GM18511 (cell line): Measurements from ENCODE around the gene MAP3K14.
A peak's percentile ranks its signal among the peaks of the same experiment; 100 is the strongest.

Source experiments
- ATAC-seq: cut with Tn5 transposase; IDR thresholded peaks from one replicate; pipeline ENCODE4 v1.9.1; 2021; ENCODE audit warnings: mild to moderate bottlenecking, moderate library complexity; ENCODE audit not compliant: unreplicated experiment

MAP3K14 gene

DNA sequence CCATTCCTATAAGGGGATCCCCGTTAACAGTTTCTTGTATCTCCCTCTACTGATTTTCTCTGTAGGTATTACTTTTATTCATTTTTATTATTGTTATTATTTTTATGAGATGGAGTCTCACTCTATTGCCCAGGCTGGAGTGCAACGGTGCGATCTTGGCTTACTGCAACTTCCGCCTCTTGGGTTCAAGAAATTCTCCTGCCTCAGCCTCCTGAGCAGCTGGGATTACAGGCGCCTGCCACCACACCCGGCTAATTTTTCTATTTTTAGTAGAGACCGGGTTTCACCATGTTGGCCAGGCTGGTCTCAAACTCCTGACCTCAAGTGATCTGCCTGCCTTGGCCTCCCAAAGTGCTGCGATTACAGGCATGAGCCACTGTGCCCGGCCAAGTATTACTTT lies 14.6 kb downstream of the MAP3K14 start:
- peak; percentile 2 for ATAC-seq

DNA sequence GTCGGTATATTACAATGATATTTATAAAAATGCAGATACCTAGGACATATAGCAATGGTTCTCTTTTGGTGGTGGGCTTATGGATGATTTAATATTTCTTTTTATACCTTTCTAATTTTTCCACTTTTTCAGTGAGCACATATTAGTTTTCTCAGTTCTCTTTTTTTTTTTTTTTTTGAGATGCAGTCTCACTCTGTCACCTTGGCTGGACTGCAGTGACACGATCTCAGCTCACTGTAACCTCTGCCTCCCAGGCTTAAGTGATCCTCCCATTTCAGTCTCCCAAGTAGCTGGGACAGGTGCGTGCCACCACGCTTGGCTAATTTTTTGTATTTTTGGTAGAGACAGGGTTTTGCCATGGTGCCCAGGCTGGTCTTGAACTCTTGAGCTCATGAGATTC lies 15.1 kb downstream of the MAP3K14 start:
- ATAC-seq = no peak

DNA sequence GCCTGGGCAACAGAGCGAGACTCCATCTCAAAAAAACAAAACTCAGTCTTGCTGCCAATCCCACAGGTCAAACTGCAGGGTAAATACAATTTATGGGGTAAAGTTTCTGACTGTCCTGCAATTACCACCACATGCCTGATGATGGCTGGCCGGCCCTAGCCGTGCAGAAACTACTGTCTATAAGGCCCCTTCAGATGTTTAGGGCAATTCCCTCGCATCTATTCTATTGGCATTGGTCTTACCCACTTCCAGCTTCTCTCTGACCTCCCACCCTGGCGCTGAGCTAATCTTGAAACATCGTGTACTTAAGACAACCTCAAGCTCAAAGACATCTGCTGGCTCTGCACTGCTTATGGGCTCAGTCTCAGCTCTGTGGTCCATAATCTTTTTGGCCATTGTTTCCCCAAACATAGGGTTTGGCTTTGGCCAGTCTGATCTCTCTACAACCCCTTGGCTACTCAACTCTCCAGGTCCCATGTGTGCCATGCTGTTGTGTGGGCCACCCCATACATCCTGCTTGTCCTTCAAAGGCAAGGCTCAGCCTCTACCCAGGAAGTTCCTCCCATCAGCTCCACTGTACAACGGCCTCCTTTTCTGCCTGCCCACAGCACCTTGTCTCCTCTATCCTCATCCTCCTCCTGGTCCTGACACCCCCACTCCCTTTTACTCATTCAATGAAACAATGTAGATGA lies 16.6 kb downstream of the MAP3K14 start:
- ATAC-seq = no peak

DNA sequence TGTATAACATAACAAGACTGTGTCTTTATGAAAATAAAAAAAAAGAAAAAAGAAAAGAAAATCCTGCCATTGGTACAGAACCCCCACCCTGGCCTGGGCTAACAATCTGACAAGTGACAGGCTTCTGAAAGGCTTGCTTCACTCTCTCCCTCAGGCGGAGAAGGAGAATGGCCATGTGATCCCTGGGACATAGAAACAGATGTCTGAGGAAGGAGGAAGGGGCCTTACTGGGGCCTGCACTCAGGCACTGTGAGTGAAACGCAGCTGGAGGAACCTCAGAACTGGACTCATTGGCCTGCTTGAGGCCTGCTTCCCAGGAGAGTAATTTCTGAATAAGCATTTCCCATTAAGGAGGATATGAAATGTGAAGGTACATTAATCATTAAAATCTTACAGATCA lies 17.5 kb downstream of the MAP3K14 start:
- ATAC-seq = no peak

DNA sequence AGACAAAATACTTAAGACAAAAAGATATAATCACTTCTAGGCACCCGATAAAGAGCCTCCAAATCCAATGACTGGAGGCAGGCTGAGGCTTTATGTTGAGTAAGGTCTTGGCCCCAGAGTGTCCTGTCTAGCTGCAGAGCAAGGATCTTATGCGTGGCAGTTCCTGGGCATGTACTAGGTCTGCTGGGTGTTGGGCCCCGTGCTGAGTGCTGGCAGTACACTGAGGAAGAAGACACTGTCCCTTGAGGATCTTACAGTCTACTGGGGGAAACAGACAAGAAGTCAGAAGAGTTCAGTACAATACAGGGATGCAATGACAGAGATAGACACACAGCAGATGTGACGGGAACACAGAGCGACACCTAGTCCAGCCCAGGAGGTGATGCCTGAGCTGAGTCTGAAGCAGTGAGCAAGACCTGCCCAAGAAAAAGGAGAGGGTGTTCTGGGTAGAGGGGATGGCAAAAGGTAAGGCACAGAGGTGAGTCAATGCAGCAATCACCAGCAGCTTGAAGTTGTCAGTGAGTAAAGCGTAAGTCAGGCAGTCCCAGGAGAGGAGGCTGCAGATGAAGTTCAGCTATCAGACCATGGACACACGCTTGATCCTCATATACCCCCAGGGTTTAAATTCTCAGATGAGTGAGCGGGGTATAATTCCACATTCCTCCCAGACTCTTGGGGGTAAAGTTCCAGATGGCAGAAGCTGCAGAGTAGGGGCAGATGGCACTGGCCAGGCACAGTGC lies 18.1 kb downstream of the MAP3K14 start:
- ATAC-seq = no peak

DNA sequence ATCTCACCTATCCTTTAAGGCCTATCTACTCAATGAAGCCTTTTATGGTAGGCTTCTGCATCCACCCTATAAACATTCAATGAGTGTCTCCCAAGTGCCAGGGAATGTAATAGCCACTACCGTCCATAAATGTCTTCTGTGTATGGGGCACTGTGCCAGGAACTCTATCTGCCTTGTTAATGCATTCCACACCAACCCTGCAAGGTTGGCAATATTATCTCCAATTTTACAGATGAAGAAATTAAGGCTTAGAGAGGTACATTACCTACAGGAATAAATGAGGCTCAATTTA lies 20.0 kb downstream of the MAP3K14 start:
- ATAC-seq = no peak

DNA sequence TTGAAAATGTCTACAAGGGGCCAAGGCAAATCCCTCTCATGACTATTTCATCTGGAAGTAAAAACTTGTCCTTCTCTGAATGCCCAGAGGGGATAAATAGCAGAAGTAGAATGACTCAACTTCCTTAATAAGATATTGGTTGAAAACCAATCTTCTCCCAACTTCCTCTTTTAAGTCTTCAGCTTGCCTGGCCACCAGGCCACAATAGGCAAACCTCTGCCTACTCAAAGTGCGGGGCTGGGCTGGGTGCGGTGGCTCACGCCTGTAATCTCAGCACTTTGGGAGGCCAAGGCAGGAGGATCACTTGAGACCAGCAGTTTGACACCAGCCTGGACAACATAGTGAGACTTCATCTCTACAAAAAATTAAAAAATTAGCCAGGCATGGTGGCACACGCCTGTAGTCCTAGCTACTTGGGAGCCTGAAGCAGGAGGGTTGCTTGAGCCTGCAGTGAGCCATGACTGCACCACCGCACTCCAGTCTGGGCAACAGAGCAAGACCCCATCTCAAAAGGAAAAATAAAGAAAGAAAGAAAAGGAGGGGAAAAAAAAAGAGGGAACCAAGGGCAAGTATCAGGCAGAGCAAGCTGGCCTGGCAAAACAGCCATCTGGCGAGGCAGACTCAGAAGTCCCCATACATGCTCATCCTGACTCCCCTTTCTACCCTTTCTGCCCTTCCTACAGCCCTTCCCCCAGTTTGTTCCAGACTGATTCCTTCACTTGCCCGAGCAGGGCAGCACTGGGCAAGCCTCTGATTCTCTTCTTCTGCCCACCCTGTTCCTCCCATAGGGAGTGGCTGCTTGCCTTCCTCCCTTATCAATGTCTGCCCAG lies 20.6 kb downstream of the MAP3K14 start:
- ATAC-seq = no peak

DNA sequence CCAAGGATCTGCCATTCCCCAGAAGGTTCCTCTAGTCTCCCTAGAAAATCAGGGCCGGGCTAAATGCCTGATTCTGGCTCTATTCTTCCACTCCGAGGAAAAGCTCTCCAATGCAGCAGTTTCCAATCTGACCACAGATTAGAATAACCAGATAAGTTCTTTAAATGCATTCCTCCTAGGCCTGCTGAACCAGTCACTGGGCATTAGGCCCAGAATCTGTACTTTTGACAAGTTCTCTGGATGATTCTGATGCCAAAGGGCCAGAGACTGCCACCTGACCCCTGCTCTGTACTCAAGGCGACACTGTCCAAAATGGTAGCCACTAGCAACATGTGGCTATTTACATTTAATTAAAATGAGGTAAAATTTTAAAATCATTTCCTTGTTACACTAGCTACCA lies 22.3 kb downstream of the MAP3K14 start:
- ATAC-seq = no peak

DNA sequence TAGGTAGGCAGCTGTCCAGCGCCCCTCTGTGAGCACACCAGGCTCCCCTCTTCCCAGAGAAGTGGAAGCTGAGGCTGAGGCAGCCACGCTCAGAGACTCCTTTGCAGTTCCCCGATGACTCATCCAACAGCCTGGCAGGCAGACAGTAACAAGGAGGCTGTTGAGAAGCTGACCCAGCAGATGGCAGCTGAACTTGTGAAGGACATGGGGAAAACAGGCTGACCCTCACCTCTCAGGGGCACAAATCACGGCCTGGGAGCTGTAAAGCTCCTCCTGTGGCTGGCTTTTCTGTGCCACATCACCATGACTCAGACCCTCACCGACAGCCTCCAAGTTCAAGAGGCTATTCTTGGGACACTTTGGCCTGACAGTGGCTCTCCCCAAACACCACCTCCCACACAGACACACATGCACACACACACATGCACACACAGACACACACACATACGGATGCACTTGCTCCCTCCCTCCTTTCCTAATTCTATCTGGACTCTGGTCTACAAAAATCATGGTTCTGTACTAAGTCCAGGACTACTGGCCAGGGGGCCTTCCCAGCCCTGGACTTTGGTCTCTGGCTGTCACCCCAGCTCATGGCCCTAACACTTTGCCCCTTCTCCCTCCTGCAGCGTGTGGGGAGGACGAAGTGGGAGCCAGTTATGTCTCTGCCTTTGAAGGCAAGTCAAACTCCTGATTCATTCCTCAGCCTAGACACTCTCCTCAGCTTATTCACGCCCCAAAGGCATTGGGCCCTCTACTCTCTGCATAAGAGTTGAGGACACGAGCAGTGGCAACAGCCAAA lies 23.2 kb downstream of the MAP3K14 start:
- ATAC-seq = no peak

DNA sequence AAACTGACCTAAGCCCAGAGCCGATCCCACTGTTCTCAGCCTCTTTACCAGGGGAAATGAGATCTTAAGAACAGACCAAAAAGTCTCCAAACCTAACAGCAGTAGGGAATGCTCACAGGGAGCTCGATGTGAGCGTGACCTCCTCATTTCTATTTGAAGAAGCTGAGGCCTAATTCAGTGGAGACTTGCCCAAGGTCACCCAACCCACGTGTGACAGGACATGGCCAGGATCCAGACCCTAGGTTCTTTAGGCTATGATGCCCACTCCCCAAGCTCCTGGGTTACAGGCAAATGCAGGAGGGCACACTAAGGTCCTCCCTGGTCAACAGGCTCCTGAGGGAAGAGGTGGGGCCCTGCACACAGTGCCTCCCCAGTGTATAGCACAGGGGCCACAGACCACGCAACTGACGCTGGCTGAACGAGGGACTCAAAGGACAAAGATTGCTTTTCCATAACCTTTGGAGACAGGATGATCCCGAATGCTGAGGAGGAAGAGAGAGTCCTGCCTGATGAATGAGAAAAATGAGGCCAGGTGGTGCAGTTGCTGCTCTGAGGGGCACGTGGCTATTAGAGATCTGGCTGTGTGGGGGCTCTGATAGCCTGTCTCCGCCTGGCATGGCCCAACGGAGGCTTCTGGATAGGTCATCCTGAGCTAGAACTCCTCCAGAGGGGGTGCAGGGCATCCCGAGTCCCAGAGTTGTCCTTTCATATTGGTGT lies 24.0 kb downstream of the MAP3K14 start:
- ATAC-seq = no peak

DNA sequence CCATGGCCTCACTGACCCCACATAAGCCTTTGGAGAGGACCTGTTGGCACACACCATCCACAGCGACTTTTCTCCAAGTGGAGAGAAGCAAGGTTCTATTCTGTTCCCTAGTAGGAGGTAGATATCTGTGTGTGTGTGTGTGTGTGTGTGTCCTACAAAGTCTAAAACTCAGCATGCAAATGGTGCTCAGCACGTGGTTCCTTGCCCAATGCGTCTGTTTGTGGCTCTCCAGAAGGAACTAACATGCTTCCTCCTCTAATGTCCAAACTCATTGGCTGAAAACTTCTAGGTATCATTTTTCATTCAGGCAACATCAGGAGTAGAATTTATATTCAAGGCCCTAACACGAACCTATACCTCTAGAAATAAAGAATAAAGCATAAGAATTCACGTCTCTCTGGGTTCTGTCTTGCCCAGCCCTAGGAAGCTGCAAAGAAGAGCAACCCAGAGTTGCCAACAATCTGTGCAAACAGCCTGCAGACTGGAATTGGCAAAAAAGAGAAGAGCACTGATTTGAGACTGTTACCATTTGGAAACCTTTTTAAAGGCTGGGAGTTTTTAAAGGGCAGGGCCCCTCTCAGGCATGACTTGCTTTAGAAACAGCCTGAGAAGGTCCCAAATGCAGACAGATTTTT lies 25.5 kb downstream of the MAP3K14 start:
- ATAC-seq = no peak

DNA sequence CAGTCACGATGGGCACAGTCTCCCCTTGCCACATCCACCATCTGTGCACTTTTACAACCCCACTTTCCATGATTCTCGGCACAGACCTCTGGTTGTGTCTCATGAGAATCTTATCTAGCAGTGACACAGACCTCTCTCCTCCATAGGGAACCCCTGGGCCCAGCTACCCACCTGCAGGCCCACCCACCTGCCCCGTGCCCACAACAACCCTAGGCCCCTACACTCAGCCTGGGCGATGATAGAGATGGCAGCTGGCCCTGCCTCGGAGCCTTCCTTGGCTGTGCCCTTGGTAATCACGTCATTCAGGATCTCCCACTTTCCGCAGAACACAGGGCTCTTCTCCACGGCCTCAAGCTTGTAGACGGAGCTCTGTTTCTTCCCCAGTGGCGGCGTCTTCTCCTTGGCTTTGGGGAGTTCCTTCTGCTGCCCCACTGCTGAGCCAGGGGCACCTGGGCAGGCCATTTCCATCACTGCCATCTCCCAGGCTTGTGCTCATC lies 26.5 kb downstream of the MAP3K14 start:
- no peak for ATAC-seq

DNA sequence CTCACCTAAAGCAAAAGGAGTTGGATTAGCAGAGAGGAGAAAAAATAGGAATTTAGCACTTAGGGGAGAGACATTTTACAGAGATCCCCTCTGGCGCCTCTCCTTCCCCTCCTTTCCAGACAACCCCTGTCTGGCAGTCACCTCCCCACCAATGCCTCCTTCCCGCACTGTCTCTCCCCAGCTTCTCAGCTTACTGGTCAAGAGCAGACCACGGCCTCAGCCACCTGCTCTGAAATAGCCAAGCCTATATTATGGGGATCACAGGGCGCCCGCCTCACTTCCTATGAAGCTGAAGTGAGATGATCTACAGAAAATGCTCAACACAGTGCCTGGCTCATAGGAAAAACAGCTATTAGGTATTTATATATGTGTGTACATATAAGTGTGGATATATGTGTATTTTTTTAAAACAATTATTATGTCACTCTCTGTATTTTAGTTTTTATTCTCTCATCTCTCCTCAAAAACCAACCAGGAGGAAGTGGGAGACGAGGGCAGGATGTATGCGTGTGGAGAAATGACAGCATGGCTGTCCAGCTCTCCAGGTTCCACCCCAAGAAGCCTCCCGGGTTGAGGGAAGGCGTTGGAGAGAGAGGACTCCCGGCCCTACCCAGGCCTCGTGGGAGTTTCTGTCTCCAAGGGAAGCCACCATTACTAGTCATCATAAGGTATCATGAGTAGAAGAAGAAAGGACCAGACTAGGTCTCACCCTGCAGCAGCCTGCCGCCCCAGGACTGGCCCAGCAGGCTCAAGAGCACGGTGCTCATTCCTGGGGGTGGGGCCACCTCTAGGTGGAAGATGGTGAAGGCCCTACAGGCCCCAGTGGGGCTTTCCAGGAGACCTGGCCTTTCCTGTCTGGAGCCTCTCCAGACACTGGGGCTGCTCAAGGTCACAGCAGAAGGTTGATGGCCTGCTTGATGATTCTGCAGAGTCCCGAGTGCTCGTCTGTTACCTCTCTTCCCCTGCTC lies 27.2 kb downstream of the MAP3K14 start:
- ATAC-seq = no peak

DNA sequence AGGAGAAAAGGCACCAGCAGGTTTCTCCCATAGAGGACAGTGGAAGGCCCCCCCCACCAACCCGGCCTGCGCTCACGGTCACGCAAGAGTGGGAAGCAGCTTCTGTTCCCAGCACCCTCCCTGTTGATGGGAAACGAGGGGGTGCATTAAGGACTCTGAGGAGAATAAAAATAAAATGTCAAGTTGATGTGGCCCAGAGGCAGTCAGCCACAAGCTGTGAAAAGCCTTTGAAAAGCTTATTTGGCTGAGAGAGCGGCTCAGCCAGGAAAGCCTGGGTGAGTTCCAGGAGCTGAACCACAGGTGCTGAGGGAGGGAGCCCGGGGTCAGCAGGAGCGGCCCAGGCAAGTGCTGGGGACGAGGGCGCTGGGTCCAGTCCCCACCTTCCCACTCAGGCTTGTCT lies 28.0 kb downstream of the MAP3K14 start:
- ATAC-seq = no peak

DNA sequence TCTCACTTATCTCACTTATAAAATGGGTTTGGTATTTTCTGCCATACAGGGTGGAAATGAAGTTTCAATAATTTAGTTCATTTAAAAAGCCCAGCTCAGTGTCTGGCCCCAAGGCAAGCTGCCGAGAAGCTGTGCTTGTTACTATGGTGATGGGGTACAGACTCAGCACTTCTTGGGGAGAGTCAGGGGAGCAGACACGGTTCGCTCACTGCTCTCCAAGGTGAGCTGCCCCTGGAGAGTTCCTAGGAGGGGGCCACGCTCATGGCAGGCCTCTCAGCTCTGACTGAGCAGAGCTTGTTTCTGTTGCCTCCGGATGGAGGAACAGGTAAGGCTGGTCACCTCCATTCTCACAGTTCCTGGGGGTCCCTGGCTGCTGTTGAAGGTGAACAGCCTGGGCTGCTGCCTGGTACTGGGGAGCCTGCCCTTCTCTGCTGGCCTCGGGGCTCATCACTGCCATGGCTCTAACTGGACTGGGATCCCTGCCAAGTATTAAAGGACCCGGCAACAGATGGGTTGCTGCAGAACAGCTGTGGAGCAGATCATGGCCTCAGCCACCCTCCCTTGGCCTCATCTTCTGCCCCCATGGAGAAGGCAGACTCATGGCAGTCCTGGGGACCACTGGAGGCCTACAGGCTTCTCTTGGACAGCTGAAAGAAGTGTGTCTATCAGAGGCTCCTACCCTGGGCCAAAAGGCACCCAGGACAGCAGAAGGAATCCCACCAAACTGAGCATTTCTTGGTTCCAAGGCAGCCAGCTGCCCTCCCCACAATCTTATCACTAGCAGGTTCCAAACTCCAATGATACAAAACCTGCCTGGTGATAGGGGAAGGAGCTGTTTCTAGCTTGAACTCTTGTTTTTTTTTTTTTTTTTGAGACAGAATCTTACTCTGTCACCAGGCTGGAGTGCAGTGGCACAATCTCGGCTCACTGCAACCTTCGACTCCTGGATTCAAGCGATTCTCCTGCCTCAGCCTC lies 29.0 kb downstream of the MAP3K14 start:
- ATAC-seq = no peak

DNA sequence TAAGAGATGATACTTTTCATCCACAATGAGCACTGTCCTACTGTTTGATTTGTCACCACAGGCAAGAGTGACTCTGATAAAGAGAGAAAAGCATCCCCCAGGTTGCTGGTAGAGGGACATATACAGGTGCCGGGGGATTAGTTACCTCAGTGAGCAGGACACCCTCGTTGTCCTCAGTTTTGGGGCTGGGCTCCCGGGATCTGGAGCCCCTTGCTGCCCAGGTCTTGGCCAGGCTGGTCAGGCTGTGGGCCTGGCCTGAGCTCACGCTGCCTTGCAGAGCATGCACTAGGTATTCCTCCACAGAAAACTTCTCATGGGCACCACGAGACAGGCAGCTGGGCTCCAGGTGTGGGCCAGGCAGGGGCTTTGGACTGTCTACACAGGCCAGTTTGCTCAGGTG lies 30.5 kb downstream of the MAP3K14 start:
- no peak for ATAC-seq
